Neural progenitor cell (in vitro differentiated cells): ENCODE data around the gene DEGS2. TPM values are rescaled to one million over a fixed set of nuclear protein-coding genes. Genes with fewer than 3 reads are reported as not detected.

Source experiments
- DNase-seq: peaks from one replicate; pipeline ENCODE4 v3.0.0-alpha.2; 2016; ENCODE audit warnings: low spot score
- H2AFZ ChIP-seq: fragments of 200-600 bp; sonication (generic); replicated peaks from 2 replicates; pipeline ENCODE4 v1.6.1; 2016; ENCODE audit warnings: antibody characterized with exemption
- H3F3A ChIP-seq: fragments of 200-600 bp; sonication (generic); 2 replicates; pipeline ENCODE4 v1.6.1; 2016; ENCODE audit warnings: antibody characterized with exemption, low read depth
- H3K27ac ChIP-seq: fragments of 200-600 bp; sonication (generic); 2 replicates; pipeline ENCODE4 v1.5.1; 2016; ENCODE audit warnings: mild to moderate bottlenecking
- H3K27me3 ChIP-seq: fragments of 200-600 bp; sonication (generic); 2 replicates; pipeline ENCODE4 v1.6.1; 2016; ENCODE audit warnings: mild to moderate bottlenecking, moderate library complexity
- H3K36me3 ChIP-seq: fragments of 200-600 bp; sonication (generic); 2 replicates; pipeline ENCODE4 v1.5.1; 2016
- H3K4me1 ChIP-seq: fragments of 200-600 bp; sonication (generic); 2 replicates; pipeline ENCODE4 v1.6.1; 2016; ENCODE audit warnings: mixed run types
- H3K4me2 ChIP-seq: fragments of 200-600 bp; sonication (generic); 2 replicates; pipeline ENCODE4 v1.6.1; 2016
- H3K4me3 ChIP-seq: fragments of 200-600 bp; sonication (generic); 2 replicates; pipeline ENCODE4 v1.5.1; 2016
- H3K79me2 ChIP-seq: fragments of 200-600 bp; sonication (generic); 2 replicates; pipeline ENCODE4 v1.6.1; 2016; ENCODE audit warnings: low read depth
- H3K9ac ChIP-seq: fragments of 200-600 bp; sonication (generic); 2 replicates; pipeline ENCODE4 v1.6.1; 2016
- H3K9me3 ChIP-seq: fragments of 200-600 bp; sonication (generic); 2 replicates; pipeline ENCODE4 v1.5.1; 2016; ENCODE audit warnings: low read depth
- H4K20me1 ChIP-seq: fragments of 200-600 bp; sonication (generic); 2 replicates; pipeline ENCODE4 v1.6.1; 2016; ENCODE audit warnings: low read depth
- H3K27ac Mint-ChIP-seq: 3 replicates; pipeline ENCODE4 v1.8.0; 2021; ENCODE audit warnings: mixed read lengths
- H3K27me3 Mint-ChIP-seq: 2 replicates; pipeline ENCODE4 v1.8.0; 2022; ENCODE audit warnings: low read depth, mild to moderate bottlenecking, inconsistent platforms, moderate library complexity, mixed read lengths; ENCODE audit not compliant: insufficient read depth
- H3K36me3 Mint-ChIP-seq: 3 replicates; pipeline ENCODE4 v1.8.0; 2021; ENCODE audit warnings: mixed read lengths
- H3K4me1 Mint-ChIP-seq: 3 replicates; pipeline ENCODE4 v1.8.0; 2021; ENCODE audit warnings: mixed read lengths
- H3K4me3 Mint-ChIP-seq: 3 replicates; pipeline ENCODE4 v1.8.0; 2021; ENCODE audit warnings: mild to moderate bottlenecking, moderate library complexity, mixed read lengths
- H3K9me3 Mint-ChIP-seq: 3 replicates; pipeline ENCODE4 v1.8.0; 2020; ENCODE audit warnings: mixed read lengths
- EZH2 ChIP-seq: fragments of 200-600 bp; sonication (generic); IDR thresholded peaks from 2 replicates; pipeline ENCODE4 v1.6.1; 2017; ENCODE audit warnings: antibody characterized with exemption, mild to moderate bottlenecking, moderate library complexity
- EZH2phosphoT487 ChIP-seq: fragments of 200-600 bp; sonication (generic); IDR thresholded peaks from 2 replicates; pipeline ENCODE4 v1.6.1; 2017; ENCODE audit warnings: antibody characterized with exemption
- total RNA-seq: library from RNA; depleted of rRNA; stranded (reverse); fragments of >200 nt; gene quantifications from 2 replicates; pipeline ENCODE4 v1.2.3, GENCODE V29; 2015; ENCODE audit warnings: low replicate concordance
- TF ChIP-seq, protein P1 (sequence below): fragments of 200-600 bp; sonication (generic); IDR thresholded peaks from 2 replicates; pipeline ENCODE4 v1.5.1; 2017; ENCODE audit warnings: antibody characterized with exemption, mild to moderate bottlenecking

The DEGS2 gene
- total RNA-seq, 1 donor from 2014 or later = not detected

DNA sequence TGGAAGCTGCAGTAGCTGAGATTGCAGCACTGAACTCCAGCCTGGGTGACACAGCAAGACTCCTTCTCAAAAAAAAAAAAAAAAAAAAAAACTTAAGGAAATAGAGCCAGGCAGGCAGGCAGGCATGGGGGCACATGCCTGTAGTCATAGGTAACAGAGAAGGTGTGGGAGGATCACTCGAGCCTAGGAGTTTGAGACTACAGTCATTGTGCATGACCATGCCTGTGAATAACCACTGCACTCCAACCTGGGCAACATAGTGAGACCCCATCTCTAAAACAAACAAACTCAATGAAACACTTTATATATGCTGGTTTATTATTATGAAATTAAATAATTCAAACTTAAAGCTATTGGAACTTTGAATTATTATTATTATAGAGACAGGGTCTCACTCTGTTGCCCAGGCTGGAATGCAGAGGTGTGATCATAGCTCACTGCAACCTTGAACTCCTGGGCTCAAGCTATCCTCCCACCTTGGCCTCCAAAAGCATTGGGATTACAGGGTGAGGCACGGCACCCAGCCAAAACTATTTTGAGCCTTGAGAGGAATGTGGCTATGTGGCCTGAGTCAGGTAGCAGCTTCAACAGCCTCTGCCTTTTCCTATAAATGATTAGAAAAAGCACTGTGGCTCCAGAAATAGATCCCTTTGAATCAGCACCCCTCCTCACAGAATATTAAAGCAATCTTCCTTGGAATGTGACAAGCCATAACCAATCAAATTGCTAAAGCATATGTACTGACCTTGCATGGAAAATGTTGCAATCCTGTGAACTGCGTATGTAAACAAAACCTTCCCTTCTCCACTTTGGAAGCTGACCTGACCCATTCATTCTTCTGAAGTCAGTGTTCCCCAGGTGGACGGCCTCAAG is 44.8 kb upstream of the DEGS2 start:
- Mint-ChIP-seq H3K4me3 (no peak overlapping the region), H3K27ac (no peak overlapping the region), H3K36me3 (peaks cover 19% of the 10 kb centered on the region), H3K27me3 (peaks cover 2% of the 10 kb centered on the region), H3K4me1 (peaks cover 7% of the 10 kb centered on the region), H3K9me3 (peaks cover 2% of the 10 kb centered on the region)
- H3K36me3 ChIP-seq = no peaks in the 10 kb centered on the region
- H2AFZ ChIP-seq = no peak overlapping the region
- no peaks in the 10 kb centered on the region for H3K27me3 ChIP-seq
- H3K27ac ChIP-seq = no peak overlapping the region
- TF ChIP-seq EZH2 (no peak), EZH2phosphoT487 (no peak)
- TF ChIP-seq, protein P1, sequence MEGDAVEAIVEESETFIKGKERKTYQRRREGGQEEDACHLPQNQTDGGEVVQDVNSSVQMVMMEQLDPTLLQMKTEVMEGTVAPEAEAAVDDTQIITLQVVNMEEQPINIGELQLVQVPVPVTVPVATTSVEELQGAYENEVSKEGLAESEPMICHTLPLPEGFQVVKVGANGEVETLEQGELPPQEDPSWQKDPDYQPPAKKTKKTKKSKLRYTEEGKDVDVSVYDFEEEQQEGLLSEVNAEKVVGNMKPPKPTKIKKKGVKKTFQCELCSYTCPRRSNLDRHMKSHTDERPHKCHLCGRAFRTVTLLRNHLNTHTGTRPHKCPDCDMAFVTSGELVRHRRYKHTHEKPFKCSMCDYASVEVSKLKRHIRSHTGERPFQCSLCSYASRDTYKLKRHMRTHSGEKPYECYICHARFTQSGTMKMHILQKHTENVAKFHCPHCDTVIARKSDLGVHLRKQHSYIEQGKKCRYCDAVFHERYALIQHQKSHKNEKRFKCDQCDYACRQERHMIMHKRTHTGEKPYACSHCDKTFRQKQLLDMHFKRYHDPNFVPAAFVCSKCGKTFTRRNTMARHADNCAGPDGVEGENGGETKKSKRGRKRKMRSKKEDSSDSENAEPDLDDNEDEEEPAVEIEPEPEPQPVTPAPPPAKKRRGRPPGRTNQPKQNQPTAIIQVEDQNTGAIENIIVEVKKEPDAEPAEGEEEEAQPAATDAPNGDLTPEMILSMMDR = no peak
- no peaks in the 10 kb centered on the region for H4K20me1 ChIP-seq
- H3K4me3 ChIP-seq = no peak overlapping the region
- no peak overlapping the region for H3K4me2 ChIP-seq
- H3K4me1 ChIP-seq = no peaks in the 10 kb centered on the region
- H3K9ac ChIP-seq = no peak overlapping the region
- H3F3A ChIP-seq = no peaks in the 10 kb centered on the region
- H3K79me2 ChIP-seq = no peaks in the 10 kb centered on the region
- H3K9me3 ChIP-seq = no peaks in the 10 kb centered on the region
- no peak for DNase-seq

DNA sequence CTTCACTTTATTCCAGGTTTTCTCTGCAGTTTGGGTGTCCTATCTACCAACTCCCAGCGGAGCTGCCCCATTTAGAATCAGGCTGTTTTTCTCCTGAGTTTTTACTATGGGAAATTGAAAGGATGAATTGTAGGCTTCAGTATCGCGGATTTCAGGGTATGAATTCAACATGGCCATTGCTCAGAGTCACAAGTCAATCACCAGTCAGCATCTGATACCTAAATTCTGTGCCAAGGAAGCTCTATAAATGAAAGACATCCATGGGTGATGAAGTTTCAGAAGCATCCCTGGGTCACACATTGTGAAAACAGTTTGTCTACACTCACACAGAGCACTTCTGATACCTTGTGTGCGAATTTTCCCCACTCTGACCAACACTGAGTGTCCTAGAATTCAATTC is 43.7 kb upstream of the DEGS2 start:
- Histone ChIP-seq H3K36me3 (no peaks in the 10 kb centered on the region), H3K9me3 (no peaks in the 10 kb centered on the region), H3K4me2 (no peak overlapping the region), H3K4me1 (no peaks in the 10 kb centered on the region), H4K20me1 (no peaks in the 10 kb centered on the region), H3F3A (no peaks in the 10 kb centered on the region), H3K9ac (no peak overlapping the region), H3K4me3 (no peak overlapping the region), H3K27ac (no peak overlapping the region), H2AFZ (no peak overlapping the region), H3K79me2 (no peaks in the 10 kb centered on the region), H3K27me3 (no peaks in the 10 kb centered on the region)
- Mint-ChIP-seq H3K4me1 (peaks cover 7% of the 10 kb centered on the region), H3K27ac (no peak overlapping the region), H3K36me3 (peaks cover 19% of the 10 kb centered on the region), H3K4me3 (no peak overlapping the region), H3K9me3 (peaks cover 2% of the 10 kb centered on the region), H3K27me3 (peaks cover 2% of the 10 kb centered on the region)
- DNase-seq = no peak
- TF ChIP-seq EZH2 (no peak), EZH2phosphoT487 (no peak)
- TF ChIP-seq, protein P1 = no peak

DNA sequence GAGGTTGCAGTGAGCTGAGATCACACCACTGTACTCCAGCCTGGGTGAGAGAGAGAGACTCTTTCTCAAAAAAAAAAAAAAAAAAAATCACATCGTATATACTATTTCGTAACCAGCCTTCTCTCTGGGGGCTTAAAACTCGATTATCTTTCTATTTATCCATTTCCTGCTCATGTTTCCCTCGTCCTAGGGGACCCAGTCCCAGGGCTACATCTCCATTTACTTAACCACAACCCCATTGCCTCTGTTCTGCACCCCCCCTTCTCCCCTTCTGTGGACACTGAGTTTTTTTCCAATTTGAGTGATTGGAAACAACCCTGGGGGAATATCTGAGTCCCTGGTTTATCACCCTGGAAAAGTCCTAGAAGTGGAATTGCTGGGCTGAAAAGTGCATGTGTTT is 43.3 kb upstream of the DEGS2 start:
- H4K20me1 ChIP-seq = no peaks in the 10 kb centered on the region
- DNase-seq = no peak
- TF ChIP-seq EZH2 (no peak), EZH2phosphoT487 (no peak)
- TF ChIP-seq, protein P1 = no peak
- Mint-ChIP-seq H3K4me3 (no peak overlapping the region), H3K27me3 (peaks cover 2% of the 10 kb centered on the region), H3K27ac (no peak overlapping the region), H3K36me3 (peaks cover 18% of the 10 kb centered on the region), H3K4me1 (peaks cover 7% of the 10 kb centered on the region), H3K9me3 (peaks cover 2% of the 10 kb centered on the region)
- H2AFZ ChIP-seq = no peak overlapping the region
- H3K27ac ChIP-seq = no peak overlapping the region
- no peaks in the 10 kb centered on the region for H3K9me3 ChIP-seq
- no peaks in the 10 kb centered on the region for H3K36me3 ChIP-seq
- no peak overlapping the region for H3K4me2 ChIP-seq
- H3K4me3 ChIP-seq = no peak overlapping the region
- H3K27me3 ChIP-seq = no peaks in the 10 kb centered on the region
- H3F3A ChIP-seq = no peaks in the 10 kb centered on the region
- no peaks in the 10 kb centered on the region for H3K4me1 ChIP-seq
- H3K79me2 ChIP-seq = no peaks in the 10 kb centered on the region
- H3K9ac ChIP-seq = no peak overlapping the region
